ENCODE data around the gene MGAT4A.

The MGAT4A gene

GRCh38 chr2:98749066-98749450, 18.1 kb upstream of the MGAT4A start:
- H3K9me3 Mint-ChIP-seq = peaks cover 12% of the 10 kb centered on the region
- TF ChIP-seq CTCF (IDR thresholded peaks at IDR 0.05) = no peak
- H3K27ac Mint-ChIP-seq = no peak overlapping the region
- H3K36me3 Mint-ChIP-seq (ENCODE audit: low read depth) = no peaks in the 10 kb centered on the region
- H3K27me3 Mint-ChIP-seq (ENCODE audit: low read depth, poor library complexity) = peaks cover 18% of the 10 kb centered on the region
- H3K4me3 Mint-ChIP-seq = no peak overlapping the region
- no peak for DNase-seq
- peaks cover 15% of the 10 kb centered on the region for H3K4me1 Mint-ChIP-seq

GRCh38 chr2:98748292-98749065, 17.5 kb upstream of the MGAT4A start:
- Mint-ChIP-seq H3K27me3 (ENCODE audit: low read depth, poor library complexity) (peaks cover 12% of the 10 kb centered on the region), H3K4me3 (no peak overlapping the region), H3K27ac (no peak overlapping the region), H3K9me3 (peaks cover 12% of the 10 kb centered on the region), H3K4me1 (peaks cover 15% of the 10 kb centered on the region), H3K36me3 (ENCODE audit: low read depth) (no peaks in the 10 kb centered on the region)
- DNase-seq = no peak
- TF ChIP-seq CTCF (IDR thresholded peaks at IDR 0.05) = no peak

GRCh38 chr2:98747888-98748287, 17.0 kb upstream of the MGAT4A start:
- no peaks in the 10 kb centered on the region for H3K36me3 Mint-ChIP-seq (ENCODE audit: low read depth)
- no peak overlapping the region for H3K4me3 Mint-ChIP-seq
- H3K27ac Mint-ChIP-seq = no peak overlapping the region
- DNase-seq = no peak
- H3K9me3 Mint-ChIP-seq = peaks cover 8% of the 10 kb centered on the region
- peaks cover 15% of the 10 kb centered on the region for H3K4me1 Mint-ChIP-seq
- peaks cover 14% of the 10 kb centered on the region for H3K27me3 Mint-ChIP-seq (ENCODE audit: low read depth, poor library complexity)
- no peak for TF ChIP-seq CTCF (IDR thresholded peaks at IDR 0.05)

- Mint-ChIP-seq H3K9me3 (no peaks in the 10 kb centered on the region), H3K27me3 (ENCODE audit: low read depth, poor library complexity) (peaks cover 13% of the 10 kb centered on the region), H3K27ac (no peak overlapping the region), H3K4me3 (no peak overlapping the region), H3K4me1 (peaks cover 15% of the 10 kb centered on the region), H3K36me3 (ENCODE audit: low read depth) (no peaks in the 10 kb centered on the region)
- TF ChIP-seq CTCF (IDR thresholded peaks at IDR 0.05) = no peak
- DNase-seq = no peak
Measured at GRCh38 chr2:98746426-98746825, 15.5 kb upstream of the MGAT4A start.

GRCh38 chr2:98744595-98744994, 13.7 kb upstream of the MGAT4A start:
- Mint-ChIP-seq H3K4me3 (no peak overlapping the region), H3K4me1 (peaks cover 15% of the 10 kb centered on the region), H3K9me3 (no peaks in the 10 kb centered on the region), H3K36me3 (ENCODE audit: low read depth) (no peaks in the 10 kb centered on the region), H3K27ac (no peak overlapping the region), H3K27me3 (ENCODE audit: low read depth, poor library complexity) (peaks cover 10% of the 10 kb centered on the region)
- no peak for TF ChIP-seq CTCF (IDR thresholded peaks at IDR 0.05)
- no peak for DNase-seq

- Mint-ChIP-seq H3K9me3 (no peaks in the 10 kb centered on the region), H3K27ac (no peak overlapping the region), H3K36me3 (ENCODE audit: low read depth) (no peaks in the 10 kb centered on the region), H3K4me3 (no peak overlapping the region), H3K27me3 (ENCODE audit: low read depth, poor library complexity) (peaks cover 9% of the 10 kb centered on the region), H3K4me1 (peaks cover 10% of the 10 kb centered on the region)
- DNase-seq = no peak
- no peak for TF ChIP-seq CTCF (IDR thresholded peaks at IDR 0.05)
Measured at GRCh38 chr2:98743835-98744234, 12.9 kb upstream of the MGAT4A start.
